ENCODE data around the gene SF3A2. TPM values are rescaled to one million over a fixed set of nuclear protein-coding genes. Genes with fewer than 3 reads are reported as not detected.

SF3A2 gene
- total RNA-seq, 2 experiments from 2014 or later: 146 to 192 TPM

DNA sequence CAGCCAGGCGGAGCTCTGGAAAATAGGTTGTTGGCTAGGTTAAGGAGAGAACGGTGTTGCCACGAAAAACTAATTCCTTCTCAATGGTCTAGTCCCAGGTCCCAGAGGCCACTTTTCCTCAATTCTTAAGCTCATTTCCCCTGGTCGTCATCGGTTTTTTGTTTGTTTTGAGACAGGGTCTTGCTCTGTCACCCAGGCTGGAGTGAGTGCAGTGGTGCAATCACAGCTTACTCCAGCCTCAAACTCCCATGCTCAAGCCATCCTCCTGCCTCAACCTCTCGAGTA lies 1.2 kb downstream of the SF3A2 start:
- ChIA-PET POLR2A (interaction anchor here (0.6 to 1.2 kb wide), 3 partner anchors 12 to 1304 kb away, joined by 3 to 9 read pairs (median 4); no protein-coding TSS in a partner anchor), CTCF (interaction anchor here (0.5 to 4.5 kb wide), 5 partner anchors 22 to 179 kb away, joined by 3 to 52 read pairs (median 8); no protein-coding TSS in a partner anchor)
- peaks cover 67% of the 10 kb centered on the region for H3K36me3 Mint-ChIP-seq (ENCODE audit: low read depth)
- peaks cover 64% of the 10 kb centered on the region for H3K4me1 Mint-ChIP-seq
- ATAC-seq (no peak), DNase-seq (no peak)
- no peaks in the 10 kb centered on the region for H3K27me3 Mint-ChIP-seq
- H3K9me3 Mint-ChIP-seq (ENCODE audit: low read depth): no peaks in the 10 kb centered on the region
- intact Hi-C loops (cut with DNase I, micrococcal nuclease): loop anchor here (2.0 to 10.0 kb wide), 7 partner anchors 15 to 499 kb away; partner anchors contain the start of genes AP3D1 (in 1 of the 2) and LMNB2 (in 1 of the 2)
- peak overlapping the region; percentile 94 for H3K4me3 Mint-ChIP-seq
- H3K27ac Mint-ChIP-seq: peak overlapping the region; percentile 90

DNA sequence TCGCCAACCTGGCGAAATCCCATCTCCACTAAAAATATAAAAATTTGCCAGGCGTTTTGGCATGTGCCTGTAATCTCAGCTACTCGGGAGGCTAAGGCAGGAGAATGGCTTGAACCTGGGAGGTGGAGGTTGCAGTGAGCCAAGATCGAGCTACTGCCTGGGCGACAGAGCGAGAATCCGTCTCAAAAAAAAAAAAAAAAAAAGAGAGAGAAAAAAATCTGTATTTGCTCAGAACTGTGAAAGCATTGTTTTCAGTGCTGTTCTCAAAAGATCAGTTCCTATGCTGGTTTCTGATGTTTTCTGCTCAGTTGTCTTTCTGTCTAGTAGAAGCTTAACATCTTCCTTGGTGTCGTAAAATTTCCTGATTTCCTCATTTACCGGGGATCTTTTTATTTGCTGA lies 2.5 kb downstream of the SF3A2 start:
- CTCF ChIA-PET: interaction anchor here (0.6 to 4.5 kb wide), 10 partner anchors 9 to 293 kb away, joined by 3 to 52 read pairs (median 4); no protein-coding TSS in a partner anchor
- Mint-ChIP-seq H3K27me3 (no peaks in the 10 kb centered on the region), H3K4me3 (peak overlapping the region; percentile 94), H3K9me3 (ENCODE audit: low read depth) (no peaks in the 10 kb centered on the region), H3K27ac (peak overlapping the region; percentile 90), H3K4me1 (peaks cover 62% of the 10 kb centered on the region), H3K36me3 (ENCODE audit: low read depth) (peaks cover 61% of the 10 kb centered on the region)
- no peak for DNase-seq
- no peak for ATAC-seq
- POLR2A ChIA-PET: interaction anchor here (0.7 to 1.9 kb wide), 3 partner anchors 8 to 18 kb away, joined by 3 to 11 read pairs (median 7); partner anchors contain the start of gene AMH
- intact Hi-C loops (cut with DNase I, micrococcal nuclease): loop anchor here (2.0 to 10.0 kb wide), 4 partner anchors 14 to 498 kb away; no protein-coding TSS in a partner anchor

DNA sequence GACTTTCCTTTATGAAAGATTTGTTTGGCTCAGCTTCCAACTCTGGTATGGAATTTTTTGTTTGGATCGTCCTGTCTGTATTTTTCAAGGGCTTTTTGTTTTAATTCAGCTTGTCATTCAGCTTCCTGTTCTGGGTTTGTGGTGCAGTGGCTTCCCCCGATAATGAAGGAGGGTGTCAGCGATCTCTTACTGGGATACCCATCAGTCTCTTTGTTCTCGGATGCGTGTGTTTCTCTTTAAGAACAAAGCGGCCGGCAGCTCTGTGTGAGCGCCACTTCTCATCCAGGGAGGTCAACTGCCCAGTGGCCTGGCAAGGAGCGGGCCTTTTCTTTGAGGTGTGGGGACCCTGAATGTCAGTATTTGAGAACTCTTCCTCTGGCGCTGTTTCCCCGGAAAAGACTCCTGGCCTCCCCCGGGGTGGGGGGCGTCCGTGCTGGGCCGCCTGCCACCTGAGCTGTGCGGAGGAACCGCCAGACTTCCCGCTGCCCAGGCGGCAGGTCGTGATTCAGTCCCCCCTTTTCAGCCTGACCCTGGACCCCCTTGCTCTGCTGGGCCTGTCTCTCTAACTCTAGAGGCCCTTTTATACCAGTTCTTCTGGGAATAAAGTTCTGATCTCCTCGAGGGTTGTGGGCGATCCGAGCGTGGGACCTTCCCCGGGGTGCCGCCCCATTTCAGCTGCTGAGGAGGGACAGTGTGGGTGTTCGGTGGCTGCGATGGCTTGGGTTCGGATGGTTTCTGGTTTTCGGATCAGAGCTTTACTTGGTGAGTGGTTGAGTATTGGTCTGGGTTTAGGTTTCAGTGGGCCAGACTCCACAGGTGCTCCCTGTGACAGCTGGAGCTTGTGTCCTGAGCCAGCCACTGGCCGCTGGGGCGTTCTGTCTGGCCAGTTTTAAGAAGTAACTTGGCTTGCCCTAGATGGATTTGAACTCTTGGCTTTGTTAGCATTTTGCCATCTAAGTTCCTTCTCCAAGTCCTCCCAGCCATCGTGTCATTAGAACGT lies 3.4 kb downstream of the SF3A2 start:
- intact Hi-C loops (cut with DNase I, micrococcal nuclease): loop anchor here (2.0 to 10.0 kb wide), 4 partner anchors 13 to 497 kb away; no protein-coding TSS in a partner anchor
- DNase-seq (peak; percentile 52), ATAC-seq (no peak)
- POLR2A ChIA-PET: interaction anchor here (0.5 to 1.9 kb wide), 4 partner anchors 8 to 174 kb away, joined by 3 to 11 read pairs (median 6); partner anchors contain the start of gene AMH
- Mint-ChIP-seq H3K27me3 (no peaks in the 10 kb centered on the region), H3K4me3 (peak overlapping the region; percentile 94), H3K4me1 (peaks cover 53% of the 10 kb centered on the region), H3K9me3 (ENCODE audit: low read depth) (no peaks in the 10 kb centered on the region), H3K36me3 (ENCODE audit: low read depth) (peaks cover 62% of the 10 kb centered on the region), H3K27ac (peak overlapping the region; percentile 79)
- CTCF ChIA-PET: interaction anchor here (0.7 to 4.5 kb wide), 7 partner anchors 10 to 294 kb away, joined by 3 to 52 read pairs (median 5); no protein-coding TSS in a partner anchor

DNA sequence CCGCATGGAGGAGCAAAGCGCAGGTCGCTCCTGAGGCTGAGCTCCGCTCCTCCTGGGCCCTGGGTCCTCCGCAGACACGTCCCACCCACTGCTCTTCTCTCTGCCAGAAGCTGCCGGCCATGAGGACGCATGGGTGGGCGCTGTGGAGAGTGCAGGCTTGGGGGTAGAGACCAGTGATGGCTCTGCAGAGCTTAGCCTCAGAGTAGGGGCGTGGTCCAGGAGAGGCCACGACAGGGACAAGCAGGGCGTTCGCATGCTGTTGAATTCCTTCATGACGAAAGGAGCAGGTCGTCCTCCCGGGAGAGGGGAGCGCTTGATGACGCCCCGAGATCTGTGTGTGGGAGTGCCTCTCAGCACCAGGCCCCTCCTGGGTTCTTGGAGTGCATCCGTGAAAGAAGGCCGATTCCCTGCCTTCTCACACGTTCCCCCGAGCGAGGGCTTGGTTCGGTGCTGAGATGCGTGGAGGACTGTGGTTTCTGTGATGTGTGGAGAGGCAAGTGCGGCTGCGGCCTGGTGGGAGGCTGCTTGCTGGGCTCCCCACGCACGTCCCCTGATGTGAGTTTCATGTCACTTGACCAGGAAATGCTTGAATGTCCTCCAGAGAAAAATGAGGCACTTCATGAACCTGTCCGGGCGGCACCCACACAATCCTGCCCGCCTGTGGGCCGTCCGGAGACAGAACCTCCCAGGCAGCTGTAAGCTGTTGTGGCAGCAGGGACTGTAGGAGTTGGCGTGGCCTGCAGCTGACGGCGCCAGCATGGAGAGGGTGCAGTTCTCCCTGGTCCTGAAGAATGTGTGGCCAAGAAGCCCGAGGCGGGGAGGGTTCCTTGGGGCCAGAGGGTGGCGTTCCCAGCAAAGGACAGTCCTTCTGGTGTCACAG lies 4.5 kb downstream of the SF3A2 start:
- Mint-ChIP-seq H3K27me3 (no peaks in the 10 kb centered on the region), H3K4me3 (peak overlapping the region; percentile 94), H3K36me3 (ENCODE audit: low read depth) (peaks cover 66% of the 10 kb centered on the region), H3K9me3 (ENCODE audit: low read depth) (no peaks in the 10 kb centered on the region), H3K27ac (peak overlapping the region; percentile 78), H3K4me1 (peaks cover 51% of the 10 kb centered on the region)
- DNase-seq (no peak), ATAC-seq (no peak)
- ChIA-PET POLR2A (interaction anchor here (0.7 kb wide), 1 partner anchor 34 kb away, joined by 3 read pairs; no protein-coding TSS in a partner anchor), CTCF (interaction anchor here (0.7 to 4.5 kb wide), 4 partner anchors 12 to 33 kb away, joined by 3 to 52 read pairs (median 6); no protein-coding TSS in a partner anchor)
- intact Hi-C loops (cut with DNase I, micrococcal nuclease): no loop called here

DNA sequence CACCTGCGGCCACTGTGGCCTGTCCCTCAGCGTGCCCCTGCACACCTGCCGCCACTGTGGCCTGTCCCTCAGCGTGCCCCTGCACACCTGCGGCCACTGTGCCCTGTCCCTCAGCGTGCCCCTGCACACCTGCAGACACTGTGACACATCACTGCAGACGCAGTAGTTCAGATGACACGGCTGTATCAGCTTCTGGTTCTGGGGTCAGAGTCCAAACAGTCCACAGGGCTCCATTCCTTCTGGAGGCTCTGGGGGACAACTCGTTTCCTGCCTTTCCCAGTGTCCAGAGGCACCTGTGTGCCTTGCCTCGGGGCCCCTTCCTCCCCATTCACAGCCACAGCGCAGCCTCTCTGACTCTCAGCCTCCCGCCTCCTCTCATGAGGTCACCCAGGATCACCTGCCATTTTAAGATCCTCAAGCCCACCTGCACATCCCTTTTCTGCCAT lies 5.5 kb downstream of the SF3A2 start:
- ChIA-PET CTCF (interaction anchor here (0.7 kb wide), 1 partner anchor 19 kb away, joined by 3 read pairs; no protein-coding TSS in a partner anchor), POLR2A (no interaction called here)
- Mint-ChIP-seq H3K4me1 (peaks cover 50% of the 10 kb centered on the region), H3K27me3 (no peaks in the 10 kb centered on the region), H3K4me3 (no peak overlapping the region), H3K27ac (no peak overlapping the region), H3K9me3 (ENCODE audit: low read depth) (no peaks in the 10 kb centered on the region), H3K36me3 (ENCODE audit: low read depth) (peaks cover 64% of the 10 kb centered on the region)
- intact Hi-C loops (cut with DNase I, micrococcal nuclease): no loop called here
- no peak for DNase-seq
- no peak for ATAC-seq

DNA sequence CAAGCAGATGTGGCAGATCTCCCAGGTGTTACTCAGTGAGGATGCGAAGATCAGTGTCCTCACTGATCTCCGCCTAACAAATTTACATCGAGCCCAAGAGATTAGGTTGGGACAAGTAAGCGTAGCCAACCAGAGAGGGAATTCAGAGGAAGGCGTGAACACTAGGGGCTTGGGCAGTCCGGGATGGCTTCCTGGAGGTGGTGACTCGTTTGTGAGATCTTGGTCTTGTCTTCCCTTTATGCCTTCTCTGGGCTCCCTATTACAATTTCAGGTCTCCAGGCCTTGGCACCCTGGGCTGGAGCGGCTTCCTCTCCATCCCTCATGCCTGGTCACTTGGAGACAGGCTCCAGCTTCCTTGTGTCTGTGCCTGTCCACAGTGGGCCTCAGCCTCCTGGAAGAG lies 6.2 kb downstream of the SF3A2 start:
- no peak for ATAC-seq
- CTCF ChIA-PET: no interaction called here
- peaks cover 58% of the 10 kb centered on the region for H3K36me3 Mint-ChIP-seq (ENCODE audit: low read depth)

DNA sequence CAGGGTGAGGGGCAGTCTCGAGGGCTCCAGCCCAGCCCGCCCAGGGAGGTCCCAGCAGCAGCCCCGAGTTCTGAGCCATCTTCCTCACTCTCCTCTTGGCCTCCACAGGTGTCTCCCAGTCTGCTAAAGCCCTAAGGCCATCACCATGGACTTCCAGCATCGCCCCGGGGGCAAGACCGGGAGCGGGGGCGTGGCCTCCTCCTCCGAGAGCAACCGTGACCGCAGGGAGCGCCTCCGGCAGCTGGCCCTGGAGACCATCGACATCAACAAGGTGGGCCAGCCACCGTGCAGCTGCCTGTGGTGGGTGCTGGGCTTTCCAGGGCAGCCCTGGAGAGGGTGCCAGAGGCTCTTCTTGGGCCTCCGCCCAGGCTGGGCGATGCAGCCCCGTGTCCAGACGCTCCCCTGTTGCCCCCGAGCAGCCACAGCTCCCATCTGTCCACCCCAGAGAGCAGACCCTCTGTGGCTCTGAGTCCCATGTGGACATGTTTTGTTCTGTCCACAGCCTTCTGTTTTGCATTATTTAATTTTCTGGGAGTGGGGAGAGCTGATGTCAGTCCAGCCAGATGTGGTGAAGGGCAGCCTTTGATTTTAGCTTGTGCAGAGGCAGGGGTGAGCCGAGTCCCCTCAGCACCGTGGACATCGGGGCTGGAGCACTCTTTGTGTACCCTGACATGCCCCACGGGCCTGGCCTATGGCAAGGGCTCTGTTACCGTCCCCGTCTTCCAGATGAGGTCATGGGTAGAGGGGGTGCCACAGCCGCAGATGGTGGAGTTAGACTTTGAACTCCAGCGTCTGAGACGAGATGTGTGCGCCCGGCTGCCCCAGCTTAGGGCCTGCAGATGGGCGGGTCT lies 6.9 kb downstream of the SF3A2 start:
- POLR2A ChIA-PET: no interaction called here
- ATAC-seq: no peak
- H3K9me3 Mint-ChIP-seq (ENCODE audit: low read depth): no peaks in the 10 kb centered on the region
- no peak overlapping the region for H3K27ac Mint-ChIP-seq
- CTCF ChIA-PET: no interaction called here
- no peak for DNase-seq
- H3K4me1 Mint-ChIP-seq: peaks cover 39% of the 10 kb centered on the region
- intact Hi-C loops (cut with DNase I, micrococcal nuclease): no loop called here
- H3K27me3 Mint-ChIP-seq: no peaks in the 10 kb centered on the region
- peaks cover 52% of the 10 kb centered on the region for H3K36me3 Mint-ChIP-seq (ENCODE audit: low read depth)
- H3K4me3 Mint-ChIP-seq: no peak overlapping the region

More for the DNA sequence above, 6.2 kb downstream of the SF3A2 start:
- H3K4me1 Mint-ChIP-seq: peaks cover 46% of the 10 kb centered on the region
- intact Hi-C loops (cut with DNase I, micrococcal nuclease): no loop called here
- no peak overlapping the region for H3K4me3 Mint-ChIP-seq
- POLR2A ChIA-PET: no interaction called here
- H3K27ac Mint-ChIP-seq: no peak overlapping the region
- H3K27me3 Mint-ChIP-seq: no peaks in the 10 kb centered on the region
- DNase-seq: no peak
- no peaks in the 10 kb centered on the region for H3K9me3 Mint-ChIP-seq (ENCODE audit: low read depth)

DNA sequence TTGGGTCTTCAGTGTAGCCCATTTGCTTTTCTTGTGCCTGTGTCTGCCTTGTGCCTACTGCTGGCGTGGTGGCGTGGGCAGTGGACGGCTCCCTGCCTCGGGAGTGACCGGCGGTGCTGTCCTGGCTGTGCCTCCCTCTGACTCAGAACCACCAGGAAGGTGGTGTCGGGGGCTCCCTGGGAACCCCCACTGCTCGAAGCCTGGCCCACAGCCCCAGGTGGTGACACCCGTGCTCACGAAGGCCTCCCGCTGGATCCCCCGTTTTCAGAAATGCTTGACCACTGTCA lies 7.4 kb downstream of the SF3A2 start:
- Mint-ChIP-seq H3K36me3 (ENCODE audit: low read depth) (peaks cover 50% of the 10 kb centered on the region), H3K4me1 (peaks cover 34% of the 10 kb centered on the region), H3K4me3 (no peak overlapping the region), H3K9me3 (ENCODE audit: low read depth) (no peaks in the 10 kb centered on the region), H3K27ac (no peak overlapping the region), H3K27me3 (no peaks in the 10 kb centered on the region)
- ChIA-PET CTCF (no interaction called here), POLR2A (no interaction called here)
- intact Hi-C loops (cut with DNase I, micrococcal nuclease): no loop called here
- DNase-seq (no peak), ATAC-seq (no peak)

DNA sequence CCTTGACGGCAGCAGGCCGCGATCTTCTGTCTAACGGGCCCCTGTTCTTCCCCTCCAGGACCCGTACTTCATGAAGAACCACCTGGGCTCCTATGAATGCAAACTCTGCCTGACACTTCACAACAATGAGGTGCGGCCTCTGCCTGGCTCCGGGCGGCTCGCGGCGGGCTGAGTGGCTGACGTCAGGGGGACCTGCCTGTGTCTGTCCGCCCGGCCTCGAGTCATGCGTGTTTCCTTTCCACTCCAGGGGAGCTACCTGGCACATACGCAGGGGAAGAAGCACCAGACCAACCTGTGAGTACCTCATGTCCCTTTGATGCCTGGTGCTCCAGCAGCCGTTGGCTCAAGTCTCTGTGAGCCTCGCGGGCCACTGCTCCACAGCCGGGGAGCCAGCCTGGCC lies 7.9 kb downstream of the SF3A2 start:
- intact Hi-C loops (cut with DNase I, micrococcal nuclease): no loop called here
- Mint-ChIP-seq H3K4me1 (peaks cover 31% of the 10 kb centered on the region), H3K4me3 (no peak overlapping the region), H3K9me3 (ENCODE audit: low read depth) (no peaks in the 10 kb centered on the region), H3K27ac (no peak overlapping the region), H3K27me3 (no peaks in the 10 kb centered on the region), H3K36me3 (ENCODE audit: low read depth) (peaks cover 48% of the 10 kb centered on the region)
- ATAC-seq: no peak
- no peak for DNase-seq
- CTCF ChIA-PET: no interaction called here
- POLR2A ChIA-PET: no interaction called here

DNA sequence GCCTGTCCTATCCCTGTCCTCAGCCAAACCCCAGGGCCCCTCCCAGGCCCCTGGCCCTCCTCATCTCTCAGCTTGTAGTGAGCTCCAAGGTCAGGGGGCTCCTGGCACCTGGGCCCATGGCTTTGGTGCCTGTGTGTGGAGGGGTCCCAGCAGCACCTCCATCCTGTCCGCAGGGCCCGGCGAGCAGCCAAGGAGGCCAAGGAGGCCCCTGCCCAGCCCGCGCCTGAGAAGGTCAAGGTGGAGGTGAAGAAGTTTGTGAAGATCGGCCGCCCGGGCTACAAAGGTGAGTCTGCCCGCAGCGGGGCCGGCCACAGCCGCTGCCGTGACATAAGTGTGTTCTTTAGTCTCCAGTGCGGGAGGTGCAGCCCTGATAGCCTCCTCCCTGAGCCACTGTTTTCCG lies 8.6 kb downstream of the SF3A2 start:
- Mint-ChIP-seq H3K4me1 (peaks cover 25% of the 10 kb centered on the region), H3K27me3 (peaks cover 2% of the 10 kb centered on the region), H3K4me3 (no peak overlapping the region), H3K36me3 (ENCODE audit: low read depth) (peaks cover 42% of the 10 kb centered on the region), H3K27ac (no peak overlapping the region), H3K9me3 (ENCODE audit: low read depth) (no peaks in the 10 kb centered on the region)
- DNase-seq (no peak), ATAC-seq (no peak)
- ChIA-PET POLR2A (interaction anchor here (0.6 kb wide), 1 partner anchor 27 kb away, joined by 3 read pairs; no protein-coding TSS in a partner anchor), CTCF (no interaction called here)
- intact Hi-C loops (cut with DNase I, micrococcal nuclease): no loop called here
